Stimulated activated effector memory CD8-positive, alpha-beta T cell treated with anti-CD3 and anti-CD28 coated beads, Interleukin-12 subunit alpha, Interleukin-12 subunit beta, amount 100 ng/mL, for 72 hours (primary cell): ENCODE results near the gene SORBS1.
A peak's percentile ranks its signal among the peaks of the same experiment; 100 is the strongest.

Experiments
- ATAC-seq: fragments of 150-1000 bp; cut with Tn5 transposase; 2 replicates; pipeline ENCODE4 v1.10.0; 2021
- DNase-seq, 2 donors: peaks; one replicate each; pipeline ENCODE4 v3.0.0; 2021 to 2022; ENCODE audit warnings: low spot score in 2 of 2
- H3K27ac Mint-ChIP-seq: one replicate; pipeline ENCODE4 v1.8.0; 2022; ENCODE audit warnings: mild to moderate bottlenecking, mixed read lengths
- H3K36me3 Mint-ChIP-seq: one replicate; pipeline ENCODE4 v1.8.0; 2022; ENCODE audit warnings: mild to moderate bottlenecking, mixed read lengths
- H3K4me1 Mint-ChIP-seq: one replicate; pipeline ENCODE4 v1.8.0; 2022; ENCODE audit warnings: mixed read lengths
- H3K4me3 Mint-ChIP-seq: one replicate; pipeline ENCODE4 v1.8.0; 2022; ENCODE audit warnings: mild to moderate bottlenecking, mixed read lengths
- H3K9me3 Mint-ChIP-seq: one replicate; pipeline ENCODE4 v1.8.0; 2022; ENCODE audit warnings: mixed read lengths

The SORBS1 gene

DNA sequence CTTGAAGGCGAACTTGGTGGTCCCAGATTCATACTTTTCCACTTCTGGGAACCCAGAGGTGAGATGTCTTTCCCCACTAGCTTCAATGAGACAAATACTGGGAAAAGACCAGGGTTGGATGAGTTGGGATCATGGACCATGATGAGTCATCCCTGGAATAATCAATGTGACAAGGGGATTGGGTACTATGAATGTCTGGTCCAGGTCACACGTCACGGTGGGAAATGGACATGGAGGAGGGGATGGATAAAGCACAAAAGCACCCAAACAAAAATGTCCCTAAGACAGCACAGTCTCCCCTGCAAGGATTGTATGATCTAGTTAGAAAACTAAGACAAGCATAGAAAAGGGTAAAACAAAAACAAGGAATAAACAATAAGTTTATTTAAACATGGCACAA is 12.4 kb upstream of the SORBS1 start:
- Mint-ChIP-seq H3K4me1 (no peaks in the 10 kb centered on the region), H3K4me3 (no peak overlapping the region), H3K36me3 (no peaks in the 10 kb centered on the region), H3K9me3 (no peaks in the 10 kb centered on the region), H3K27ac (no peak overlapping the region)
- no peak for DNase-seq
- no peak for ATAC-seq

GRCh38 chr10:95572131-95572820 is 11.1 kb upstream of the SORBS1 start:
- H3K36me3 Mint-ChIP-seq, result no peaks in the 10 kb centered on the region
- no peaks in the 10 kb centered on the region for H3K9me3 Mint-ChIP-seq
- no peaks in the 10 kb centered on the region for H3K4me1 Mint-ChIP-seq
- no peak overlapping the region for H3K27ac Mint-ChIP-seq
- DNase-seq (no peak), ATAC-seq (no peak)
- no peak overlapping the region for H3K4me3 Mint-ChIP-seq

DNA sequence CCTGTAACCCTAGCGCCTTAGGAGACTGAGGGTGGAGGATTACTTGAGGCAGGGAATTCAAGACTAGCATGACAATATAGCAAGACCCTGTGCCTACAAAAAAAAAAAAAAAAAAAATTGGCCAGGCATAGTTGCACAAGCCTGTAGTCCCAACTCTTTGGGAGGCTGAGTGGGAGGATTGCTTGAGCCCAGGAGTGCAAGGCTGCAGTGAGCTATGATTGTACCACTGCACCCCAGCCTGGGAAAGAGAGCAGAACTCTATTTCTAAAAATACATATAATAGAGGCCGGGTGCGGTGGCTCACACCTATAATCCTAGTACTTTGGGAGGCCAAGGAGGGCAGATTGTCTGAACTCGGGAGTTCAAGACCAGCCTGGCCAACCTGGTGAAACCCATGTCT is 10.2 kb upstream of the SORBS1 start:
- ATAC-seq (no peak), DNase-seq (no peak)
- Mint-ChIP-seq H3K4me3 (no peak overlapping the region), H3K36me3 (no peaks in the 10 kb centered on the region), H3K9me3 (no peaks in the 10 kb centered on the region), H3K4me1 (no peaks in the 10 kb centered on the region), H3K27ac (no peak overlapping the region)

GRCh38 chr10:95569368-95569767 is 8.2 kb upstream of the SORBS1 start:
- Mint-ChIP-seq H3K4me3 (no peak overlapping the region), H3K9me3 (no peaks in the 10 kb centered on the region), H3K36me3 (no peaks in the 10 kb centered on the region), H3K27ac (no peak overlapping the region), H3K4me1 (no peaks in the 10 kb centered on the region)
- DNase-seq (no peak), ATAC-seq (no peak)

GRCh38 chr10:95567903-95568630 is 6.9 kb upstream of the SORBS1 start:
- DNase-seq (no peak), ATAC-seq (no peak)
- Mint-ChIP-seq H3K4me3 (no peak overlapping the region), H3K4me1 (no peaks in the 10 kb centered on the region), H3K36me3 (no peaks in the 10 kb centered on the region), H3K27ac (no peak overlapping the region), H3K9me3 (no peaks in the 10 kb centered on the region)

GRCh38 chr10:95566136-95566535 is 5.0 kb upstream of the SORBS1 start:
- Mint-ChIP-seq H3K27ac (no peak overlapping the region), H3K9me3 (no peaks in the 10 kb centered on the region), H3K4me1 (no peaks in the 10 kb centered on the region), H3K4me3 (no peak overlapping the region), H3K36me3 (no peaks in the 10 kb centered on the region)
- DNase-seq, result no peak
- no peak for ATAC-seq

GRCh38 chr10:95565336-95565735 is 4.2 kb upstream of the SORBS1 start:
- ATAC-seq, result no peak
- Mint-ChIP-seq H3K36me3 (no peaks in the 10 kb centered on the region), H3K4me1 (peaks cover 6% of the 10 kb centered on the region)

DNA sequence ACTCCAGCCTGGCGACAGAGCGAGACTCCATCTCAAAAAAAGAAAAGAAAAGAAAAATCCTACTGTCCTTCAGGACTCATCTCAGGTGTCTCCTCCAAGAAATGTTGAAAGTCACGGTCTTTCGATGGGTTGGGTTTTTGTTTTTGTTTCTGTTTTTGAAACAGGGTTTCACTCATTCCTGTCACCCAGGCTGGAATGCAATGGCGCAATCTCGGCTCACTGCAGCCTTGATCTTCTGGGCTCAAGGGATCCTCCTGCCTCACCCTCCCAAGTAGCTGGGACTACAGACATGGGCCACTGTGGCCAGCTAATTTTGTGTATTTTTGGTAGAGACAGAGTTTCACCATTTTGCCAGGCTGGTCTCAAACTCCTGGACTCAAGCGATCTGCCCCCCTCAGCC is 3.1 kb upstream of the SORBS1 start:
- Mint-ChIP-seq H3K4me1 (peaks cover 17% of the 10 kb centered on the region), H3K36me3 (no peaks in the 10 kb centered on the region), H3K4me3 (no peak overlapping the region), H3K27ac (no peak overlapping the region), H3K9me3 (no peaks in the 10 kb centered on the region)
- no peak for ATAC-seq
- DNase-seq, result no peak

More at GRCh38 chr10:95565336-95565735, 4.2 kb upstream of the SORBS1 start:
- DNase-seq, result no peak
- no peaks in the 10 kb centered on the region for H3K9me3 Mint-ChIP-seq
- H3K4me3 Mint-ChIP-seq, result no peak overlapping the region
- peak overlapping the region; percentile 11 for H3K27ac Mint-ChIP-seq

- peak overlapping the region; percentile 48 for H3K27ac Mint-ChIP-seq
- H3K9me3 Mint-ChIP-seq, result no peaks in the 10 kb centered on the region
- no peaks in the 10 kb centered on the region for H3K36me3 Mint-ChIP-seq
- no peak overlapping the region for H3K4me3 Mint-ChIP-seq
- ATAC-seq, result no peak
- peaks cover 18% of the 10 kb centered on the region for H3K4me1 Mint-ChIP-seq
- no peak for DNase-seq
Observed at GRCh38 chr10:95562341-95562965, 1.3 kb upstream of the SORBS1 start.

- no peak for DNase-seq
- Mint-ChIP-seq H3K27ac (no peak overlapping the region), H3K4me3 (peak overlapping the region; percentile 95), H3K9me3 (no peaks in the 10 kb centered on the region), H3K4me1 (peaks cover 18% of the 10 kb centered on the region), H3K36me3 (no peaks in the 10 kb centered on the region)
- no peak for ATAC-seq
Observed at GRCh38 chr10:95561864-95562177, 650 bp upstream of the SORBS1 start.

- Mint-ChIP-seq H3K27ac (peak overlapping the region; percentile 34), H3K9me3 (no peaks in the 10 kb centered on the region), H3K4me3 (peak overlapping the region; percentile 95), H3K4me1 (peaks cover 18% of the 10 kb centered on the region), H3K36me3 (no peaks in the 10 kb centered on the region)
- peak; percentile 25 to 75 for DNase-seq
- peak; percentile 49 for ATAC-seq
Observed at GRCh38 chr10:95560278-95561176, 644 bp downstream of the SORBS1 start.

GRCh38 chr10:95559896-95560277 is 1.3 kb downstream of the SORBS1 start:
- ATAC-seq (no peak), DNase-seq (no peak)
- no peaks in the 10 kb centered on the region for H3K36me3 Mint-ChIP-seq
- H3K9me3 Mint-ChIP-seq, result no peaks in the 10 kb centered on the region
- H3K27ac Mint-ChIP-seq, result no peak overlapping the region
- peaks cover 18% of the 10 kb centered on the region for H3K4me1 Mint-ChIP-seq
- H3K4me3 Mint-ChIP-seq, result peak overlapping the region; percentile 95

DNA sequence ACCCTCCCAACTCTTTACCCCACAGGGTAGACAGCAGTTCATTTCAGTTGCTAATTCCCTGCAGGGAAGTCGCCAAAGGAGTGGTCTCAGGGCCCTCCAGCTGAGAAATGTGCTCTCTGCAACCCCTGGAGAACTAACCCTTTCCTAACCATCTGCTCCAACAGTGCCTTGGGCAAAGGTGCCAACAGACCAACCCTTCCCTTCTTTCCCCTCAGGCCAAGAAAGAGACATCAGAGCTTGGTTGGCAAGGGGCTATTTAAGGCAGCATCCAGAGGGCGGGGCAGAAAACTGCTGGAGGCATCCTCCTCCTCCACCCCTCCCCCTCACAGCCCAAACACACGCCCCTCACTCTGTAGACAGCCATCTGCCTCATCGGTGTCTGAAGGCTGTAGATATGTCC is 1.7 kb downstream of the SORBS1 start:
- peaks cover 18% of the 10 kb centered on the region for H3K4me1 Mint-ChIP-seq
- DNase-seq (no peak), ATAC-seq (no peak)
- no peaks in the 10 kb centered on the region for H3K36me3 Mint-ChIP-seq
- no peaks in the 10 kb centered on the region for H3K9me3 Mint-ChIP-seq
- H3K4me3 Mint-ChIP-seq, result peak overlapping the region; percentile 95
- no peak overlapping the region for H3K27ac Mint-ChIP-seq

GRCh38 chr10:95558593-95559320 is 2.4 kb downstream of the SORBS1 start:
- H3K27ac Mint-ChIP-seq, result no peak overlapping the region
- no peak for ATAC-seq
- H3K36me3 Mint-ChIP-seq, result no peaks in the 10 kb centered on the region

More at GRCh38 chr10:95558593-95559320, 2.4 kb downstream of the SORBS1 start:
- H3K9me3 Mint-ChIP-seq, result no peaks in the 10 kb centered on the region
- no peak for DNase-seq
- peaks cover 18% of the 10 kb centered on the region for H3K4me1 Mint-ChIP-seq
- no peak overlapping the region for H3K4me3 Mint-ChIP-seq
